Mucosa of descending colon (tissue), 3 donors: ENCODE data around the gene CACNA1E. TPM values are rescaled to one million over a fixed set of nuclear protein-coding genes. Genes with fewer than 3 reads are reported as not detected.

ENCODE experiments used
- ATAC-seq: fragments of 200-7000 bp; cut with Tn5 transposase; one replicate; pipeline ENCODE4 v1.9.1; 2020; ENCODE audit warnings: mild to moderate bottlenecking, moderate library complexity
- DNase-seq, 3 donors: peaks; one replicate each; pipeline ENCODE4 v3.0.0-alpha.2; 2020
- H3K36me3 ChIP-seq: fragments of 200-600 bp; one replicate; pipeline ENCODE4 v1.8.0; 2021; ENCODE audit warnings: low read depth, mild to moderate bottlenecking
- H3K4me1 ChIP-seq: fragments of 200-600 bp; one replicate; pipeline ENCODE4 v1.8.0; 2021; ENCODE audit warnings: low read depth, mild to moderate bottlenecking
- H3K4me3 ChIP-seq: fragments of 200-600 bp; one replicate; pipeline ENCODE4 v1.8.0; 2021; ENCODE audit warnings: mild to moderate bottlenecking
- H3K9me3 ChIP-seq: fragments of 200-600 bp; one replicate; pipeline ENCODE4 v1.8.0; 2021; ENCODE audit warnings: mild to moderate bottlenecking
- CTCF ChIP-seq: fragments of 200-600 bp; IDR thresholded peaks from one replicate; pipeline ENCODE4 v1.8.0; 2022; ENCODE audit warnings: antibody characterized with exemption, mild to moderate bottlenecking
- intact Hi-C, 2 donors: fragments of 100-400 bp; cut with DNase I in 1 of 2; cut with micrococcal nuclease in 1 of 2; formaldehyde crosslinking; loops; one replicate each; pipeline versions ENCODE4 v1.11.0 to v1.11.1; 2022; cut with DNase I, micrococcal nuclease
- total RNA-seq, 3 donors: library from RNA; stranded (reverse); fragmentation: NEBNext Ultra II Directional in 2 of 3; extraction: Animal tissue kit (Norgen Biotek cat#: 25700) in 2 of 3; gene quantifications; one replicate each; pipeline versions ENCODE4 v1.2.1 to v1.2.4, GENCODE V29; 2021 to 2023
- donor health status: DM: no; HTN: no; CAD: no; lungs with moderate emphysema.
- donor health status: DM: no; HTN: no; CAD: no.
- donor health status: DM: no; HTN: yes; CAD: no.

Gene CACNA1E
- total RNA-seq, 3 donors from 2014 or later = 0.09 to 1.4 (median 0.22) TPM

- intact Hi-C loops = no loop called here
- no peak for ATAC-seq
- no peaks in the 10 kb centered on the region for H3K36me3 ChIP-seq
- TF ChIP-seq CTCF = no peak
- DNase-seq = no peak
- no peaks in the 10 kb centered on the region for H3K4me1 ChIP-seq
- H3K4me3 ChIP-seq = no peak overlapping the region
- H3K9me3 ChIP-seq = no peaks in the 10 kb centered on the region
These were observed 124.2 kb downstream of the CACNA1E start for GRCh38 chr1:181607524-181607923.

- ATAC-seq = no peak
- no peaks in the 10 kb centered on the region for H3K36me3 ChIP-seq
- no peak for TF ChIP-seq CTCF
- no peak for DNase-seq
- H3K9me3 ChIP-seq = no peaks in the 10 kb centered on the region
- intact Hi-C loops = no loop called here
- H3K4me3 ChIP-seq = no peak overlapping the region
- no peaks in the 10 kb centered on the region for H3K4me1 ChIP-seq
These were observed 125.1 kb downstream of the CACNA1E start for GRCh38 chr1:181608386-181608785.

- DNase-seq (no peak), ATAC-seq (no peak)
- Histone ChIP-seq H3K4me1 (no peaks in the 10 kb centered on the region), H3K36me3 (no peaks in the 10 kb centered on the region), H3K9me3 (no peaks in the 10 kb centered on the region), H3K4me3 (no peak overlapping the region)
- TF ChIP-seq CTCF = no peak
- intact Hi-C loops = no loop called here
These were observed 125.6 kb downstream of the CACNA1E start for GRCh38 chr1:181608948-181609347.

- Histone ChIP-seq H3K4me1 (no peaks in the 10 kb centered on the region), H3K9me3 (no peaks in the 10 kb centered on the region), H3K4me3 (no peak overlapping the region), H3K36me3 (no peaks in the 10 kb centered on the region)
- no peak for TF ChIP-seq CTCF
- no peak for ATAC-seq
- intact Hi-C loops = no loop called here
- no peak for DNase-seq
These were observed 128.8 kb downstream of the CACNA1E start for GRCh38 chr1:181612100-181612499.

- TF ChIP-seq CTCF = no peak
- peak; percentile 61 for ATAC-seq
- Histone ChIP-seq H3K4me3 (no peak overlapping the region), H3K36me3 (no peaks in the 10 kb centered on the region), H3K4me1 (no peaks in the 10 kb centered on the region), H3K9me3 (no peaks in the 10 kb centered on the region)
- no peak for DNase-seq
- intact Hi-C loops = no loop called here
These were observed 135.2 kb downstream of the CACNA1E start for GRCh38 chr1:181618559-181618958.

- no peaks in the 10 kb centered on the region for H3K9me3 ChIP-seq
- no peak for ATAC-seq
- intact Hi-C loops = no loop called here
- H3K36me3 ChIP-seq = no peaks in the 10 kb centered on the region
- DNase-seq = no peak
- no peak overlapping the region for H3K4me3 ChIP-seq
- no peak for TF ChIP-seq CTCF
- H3K4me1 ChIP-seq = no peaks in the 10 kb centered on the region
These were observed 136.9 kb downstream of the CACNA1E start for GRCh38 chr1:181620183-181620582.
